Gastrocnemius medialis (tissue), 4 donors: Measurements from ENCODE around the gene TSPAN1.

ENCODE experiments used
- POLR2A ChIP-seq, 2 donors: fragments of 450-650 bp; IDR thresholded peaks; one replicate each; pipeline ENCODE4 v1.6.1; 2017; ENCODE audit warnings: antibody characterized with exemption in 2 of 2, mild to moderate bottlenecking in 2 of 2, moderate library complexity in 2 of 2
- TF ChIP-seq, protein P1 (sequence below), 5 experiments: fragments of 450-650 bp in 3 of 5; fragments of 200-600 bp in 2 of 5; sonication (generic) in 2 of 5; IDR thresholded peaks in 4 of 5; conservative IDR thresholded peaks in 1 of 5; 1 replicate in 4 of 5; 2 replicates in 1 of 5; pipeline ENCODE4 v1.5.1; 2016 to 2019; ENCODE audit warnings: antibody characterized with exemption in 5 of 5, mild to moderate bottlenecking in 3 of 5, moderate library complexity in 3 of 5

DNA sequence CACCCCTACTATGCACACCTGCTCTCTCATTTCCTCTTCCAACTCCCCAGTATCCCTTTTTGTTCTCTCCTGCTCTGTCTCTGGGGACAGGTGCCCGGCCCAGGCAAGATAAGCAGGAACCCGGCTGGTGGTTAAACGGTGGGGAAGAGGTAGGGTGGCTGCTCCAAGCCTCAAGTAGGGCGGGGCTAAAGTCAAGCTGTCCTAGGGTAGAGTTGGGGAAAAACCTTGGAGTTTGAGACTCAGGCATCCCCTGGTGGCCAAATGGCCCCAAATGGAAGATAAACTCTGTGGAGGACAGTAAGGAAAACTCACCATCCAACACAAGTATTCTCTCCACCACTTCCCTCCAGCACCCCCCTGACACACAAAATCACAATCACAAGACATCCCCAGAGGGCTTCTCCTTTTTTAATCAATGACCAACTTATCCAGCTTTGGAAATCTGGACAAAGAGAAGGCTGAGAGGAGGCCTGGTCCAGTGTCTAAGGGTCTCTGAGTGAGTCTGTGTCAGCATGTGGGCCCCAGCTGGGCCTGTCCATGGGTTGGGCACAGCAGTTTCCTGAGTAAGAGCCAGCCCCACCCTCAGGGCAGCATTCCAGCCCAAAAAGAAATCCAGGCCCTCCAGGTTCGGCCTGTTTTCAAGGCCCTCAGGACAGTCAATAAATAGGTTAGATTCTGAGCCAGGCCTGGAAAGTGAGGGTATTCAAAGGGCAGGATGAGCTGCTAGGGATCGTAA, 13.6 kb downstream of the TSPAN1 start:
- TF ChIP-seq POLR2A (IDR thresholded peaks at IDR 0.05), result no peak
- TF ChIP-seq, protein P1, sequence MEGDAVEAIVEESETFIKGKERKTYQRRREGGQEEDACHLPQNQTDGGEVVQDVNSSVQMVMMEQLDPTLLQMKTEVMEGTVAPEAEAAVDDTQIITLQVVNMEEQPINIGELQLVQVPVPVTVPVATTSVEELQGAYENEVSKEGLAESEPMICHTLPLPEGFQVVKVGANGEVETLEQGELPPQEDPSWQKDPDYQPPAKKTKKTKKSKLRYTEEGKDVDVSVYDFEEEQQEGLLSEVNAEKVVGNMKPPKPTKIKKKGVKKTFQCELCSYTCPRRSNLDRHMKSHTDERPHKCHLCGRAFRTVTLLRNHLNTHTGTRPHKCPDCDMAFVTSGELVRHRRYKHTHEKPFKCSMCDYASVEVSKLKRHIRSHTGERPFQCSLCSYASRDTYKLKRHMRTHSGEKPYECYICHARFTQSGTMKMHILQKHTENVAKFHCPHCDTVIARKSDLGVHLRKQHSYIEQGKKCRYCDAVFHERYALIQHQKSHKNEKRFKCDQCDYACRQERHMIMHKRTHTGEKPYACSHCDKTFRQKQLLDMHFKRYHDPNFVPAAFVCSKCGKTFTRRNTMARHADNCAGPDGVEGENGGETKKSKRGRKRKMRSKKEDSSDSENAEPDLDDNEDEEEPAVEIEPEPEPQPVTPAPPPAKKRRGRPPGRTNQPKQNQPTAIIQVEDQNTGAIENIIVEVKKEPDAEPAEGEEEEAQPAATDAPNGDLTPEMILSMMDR (IDR thresholded peaks at IDR 0.05 in 4 of 5, conservative IDR thresholded peaks at IDR 0.05 in 1 of 5), result no peak
